Measurements from ENCODE around the gene IL2RG. TPM values are rescaled to one million over a fixed set of nuclear protein-coding genes. Genes with fewer than 3 reads are reported as not detected.

Gene IL2RG
- total RNA-seq, 2 experiments from 2014 or later = 302 to 310 TPM

DNA sequence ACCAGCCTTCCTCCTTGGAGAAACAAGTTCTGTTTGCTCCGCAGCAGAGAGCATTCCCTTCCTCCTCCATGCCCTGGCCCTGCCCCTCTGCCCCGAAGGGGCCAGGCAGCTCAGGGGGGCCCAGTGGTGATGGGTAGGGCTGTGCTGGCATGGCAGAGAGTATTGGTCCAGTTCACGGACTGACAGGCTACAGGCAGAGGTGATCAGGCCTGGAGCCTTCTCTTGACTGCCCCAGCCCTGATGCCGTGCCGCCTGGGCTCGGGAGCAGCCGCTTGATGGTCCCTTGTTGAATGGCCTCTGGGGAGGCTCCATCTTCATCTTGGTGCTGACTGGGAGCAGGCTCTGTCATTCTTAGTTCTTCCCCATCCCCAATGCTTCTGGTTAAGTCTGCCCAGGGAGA is 42.8 kb upstream of the IL2RG start:
- CTCF ChIA-PET = no interaction called here
- intact Hi-C loops (cut with micrococcal nuclease) = no loop called here
- no peak for ATAC-seq

DNA sequence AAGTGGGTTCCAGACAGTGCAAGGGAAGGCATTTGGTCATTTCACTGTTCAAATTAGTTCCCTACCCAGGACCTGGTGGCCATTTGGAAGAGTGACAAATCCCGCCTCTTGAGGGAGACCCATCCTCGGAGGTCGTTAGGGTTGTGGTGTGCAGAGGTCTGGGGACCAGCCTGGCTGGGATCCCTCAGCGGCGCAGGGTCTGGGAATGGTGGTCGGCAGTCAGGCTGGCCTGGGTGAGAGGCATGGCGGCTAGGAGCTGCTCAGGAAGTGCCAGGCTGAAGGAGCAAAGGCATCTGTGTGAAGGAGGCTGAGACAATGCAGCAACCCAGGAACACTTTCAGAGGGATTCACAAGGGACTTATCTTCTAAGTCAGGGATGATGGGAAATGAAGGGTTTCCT is 40.0 kb upstream of the IL2RG start:
- TF ChIP-seq, protein P1, sequence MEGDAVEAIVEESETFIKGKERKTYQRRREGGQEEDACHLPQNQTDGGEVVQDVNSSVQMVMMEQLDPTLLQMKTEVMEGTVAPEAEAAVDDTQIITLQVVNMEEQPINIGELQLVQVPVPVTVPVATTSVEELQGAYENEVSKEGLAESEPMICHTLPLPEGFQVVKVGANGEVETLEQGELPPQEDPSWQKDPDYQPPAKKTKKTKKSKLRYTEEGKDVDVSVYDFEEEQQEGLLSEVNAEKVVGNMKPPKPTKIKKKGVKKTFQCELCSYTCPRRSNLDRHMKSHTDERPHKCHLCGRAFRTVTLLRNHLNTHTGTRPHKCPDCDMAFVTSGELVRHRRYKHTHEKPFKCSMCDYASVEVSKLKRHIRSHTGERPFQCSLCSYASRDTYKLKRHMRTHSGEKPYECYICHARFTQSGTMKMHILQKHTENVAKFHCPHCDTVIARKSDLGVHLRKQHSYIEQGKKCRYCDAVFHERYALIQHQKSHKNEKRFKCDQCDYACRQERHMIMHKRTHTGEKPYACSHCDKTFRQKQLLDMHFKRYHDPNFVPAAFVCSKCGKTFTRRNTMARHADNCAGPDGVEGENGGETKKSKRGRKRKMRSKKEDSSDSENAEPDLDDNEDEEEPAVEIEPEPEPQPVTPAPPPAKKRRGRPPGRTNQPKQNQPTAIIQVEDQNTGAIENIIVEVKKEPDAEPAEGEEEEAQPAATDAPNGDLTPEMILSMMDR (IDR thresholded peaks at IDR 0.05) = no peak
- no peaks in the 10 kb centered on the region for H3K27me3 Mint-ChIP-seq
- intact Hi-C loops (cut with micrococcal nuclease) = no loop called here
- no peak overlapping the region for H3K4me3 Mint-ChIP-seq
- no peak overlapping the region for H3K27ac Mint-ChIP-seq
- no peaks in the 10 kb centered on the region for H3K9me3 Mint-ChIP-seq
- no peaks in the 10 kb centered on the region for H3K36me3 Mint-ChIP-seq (ENCODE audit: low read depth)
- H3K4me1 Mint-ChIP-seq (ENCODE audit: low read depth) = peaks cover 2% of the 10 kb centered on the region
- ATAC-seq (no peak), DNase-seq (no peak)
- POLR2A ChIA-PET = no interaction called here
- CTCF ChIA-PET = no interaction called here

More for the DNA sequence above, 42.8 kb upstream of the IL2RG start:
- H3K27me3 Mint-ChIP-seq = no peaks in the 10 kb centered on the region
- H3K9me3 Mint-ChIP-seq = no peaks in the 10 kb centered on the region
- DNase-seq = no peak
- no peaks in the 10 kb centered on the region for H3K36me3 Mint-ChIP-seq (ENCODE audit: low read depth)
- POLR2A ChIA-PET = no interaction called here
- H3K4me1 Mint-ChIP-seq (ENCODE audit: low read depth) = peaks cover under 1% of the 10 kb centered on the region
- no peak overlapping the region for H3K27ac Mint-ChIP-seq
- TF ChIP-seq, protein P1 (IDR thresholded peaks at IDR 0.05) = no peak
- H3K4me3 Mint-ChIP-seq = no peak overlapping the region

DNA sequence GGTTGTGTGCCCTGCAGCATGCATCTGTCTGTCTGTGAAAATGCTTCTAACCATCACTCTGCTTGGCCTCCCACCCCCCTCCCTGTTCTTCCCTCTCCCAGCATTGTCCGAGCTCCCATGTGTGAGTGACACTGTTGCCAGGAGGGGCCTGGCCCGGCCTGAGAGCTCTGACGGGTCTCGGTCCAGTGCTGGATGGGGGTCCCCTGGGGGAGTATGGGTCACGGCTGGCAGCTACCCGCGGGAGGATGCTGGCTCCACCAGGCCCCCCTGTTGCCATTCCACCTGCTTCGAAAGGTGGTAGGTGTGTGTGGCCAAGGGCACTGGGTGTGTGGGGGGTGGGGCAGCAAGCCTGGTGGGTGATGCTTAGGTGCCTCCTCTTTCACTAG is 36.9 kb upstream of the IL2RG start:
- Mint-ChIP-seq H3K36me3 (ENCODE audit: low read depth) (no peaks in the 10 kb centered on the region), H3K9me3 (no peaks in the 10 kb centered on the region), H3K4me3 (no peak overlapping the region), H3K4me1 (ENCODE audit: low read depth) (peaks cover 7% of the 10 kb centered on the region), H3K27ac (no peak overlapping the region), H3K27me3 (no peaks in the 10 kb centered on the region)
- POLR2A ChIA-PET = interaction anchor here (1.2 kb wide), 1 partner anchor 48 kb away, joined by 3 read pairs; no protein-coding TSS in a partner anchor
- TF ChIP-seq, protein P1 (IDR thresholded peaks at IDR 0.05) = no peak
- intact Hi-C loops (cut with micrococcal nuclease) = no loop called here
- CTCF ChIA-PET = interaction anchor here (1.4 kb wide), 1 partner anchor 19 kb away, joined by 3 read pairs; no protein-coding TSS in a partner anchor
- ATAC-seq = no peak
- DNase-seq = no peak

DNA sequence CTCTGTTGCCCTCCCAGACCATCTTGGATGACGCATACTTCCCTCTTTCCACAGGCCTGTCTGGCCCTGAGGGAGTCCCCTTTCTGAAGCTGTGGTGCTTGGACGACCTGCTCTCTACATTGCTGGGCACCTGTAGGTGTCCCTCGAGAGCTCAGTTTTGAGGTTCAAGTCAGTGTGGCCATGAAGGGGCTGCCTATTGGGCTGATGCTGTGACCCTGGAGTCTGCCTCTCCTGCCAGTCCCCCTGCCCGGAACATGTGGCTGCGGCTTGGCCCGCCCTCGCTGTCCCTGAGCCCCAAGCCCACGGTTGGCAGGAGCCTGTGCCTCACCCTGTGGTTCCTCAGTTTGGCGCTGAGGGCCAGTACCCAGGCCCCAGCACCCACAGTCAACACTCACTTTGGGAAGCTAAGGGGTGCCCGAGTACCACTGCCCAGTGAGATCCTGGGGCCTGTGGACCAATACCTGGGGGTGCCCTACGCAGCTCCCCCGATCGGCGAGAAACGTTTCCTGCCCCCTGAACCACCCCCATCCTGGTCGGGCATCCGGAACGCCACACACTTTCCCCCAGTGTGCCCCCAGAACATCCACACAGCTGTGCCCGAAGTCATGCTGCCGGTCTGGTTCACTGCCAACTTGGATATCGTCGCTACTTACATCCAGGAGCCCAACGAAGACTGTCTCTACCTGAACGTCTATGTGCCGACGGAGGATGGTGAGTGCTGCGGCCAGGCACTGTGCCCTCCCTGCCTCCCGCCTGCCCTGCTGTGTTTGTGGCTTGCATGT is 36.3 kb upstream of the IL2RG start:
- H3K36me3 Mint-ChIP-seq (ENCODE audit: low read depth) = no peaks in the 10 kb centered on the region
- no peak for DNase-seq
- ChIA-PET POLR2A (no interaction called here), CTCF (no interaction called here)
- H3K4me1 Mint-ChIP-seq (ENCODE audit: low read depth) = peaks cover 7% of the 10 kb centered on the region
- H3K9me3 Mint-ChIP-seq = no peaks in the 10 kb centered on the region
- intact Hi-C loops (cut with micrococcal nuclease) = no loop called here
- TF ChIP-seq, protein P1 (IDR thresholded peaks at IDR 0.05) = no peak
- H3K27me3 Mint-ChIP-seq = no peaks in the 10 kb centered on the region
- H3K27ac Mint-ChIP-seq = no peak overlapping the region
- H3K4me3 Mint-ChIP-seq = no peak overlapping the region
- ATAC-seq = no peak

DNA sequence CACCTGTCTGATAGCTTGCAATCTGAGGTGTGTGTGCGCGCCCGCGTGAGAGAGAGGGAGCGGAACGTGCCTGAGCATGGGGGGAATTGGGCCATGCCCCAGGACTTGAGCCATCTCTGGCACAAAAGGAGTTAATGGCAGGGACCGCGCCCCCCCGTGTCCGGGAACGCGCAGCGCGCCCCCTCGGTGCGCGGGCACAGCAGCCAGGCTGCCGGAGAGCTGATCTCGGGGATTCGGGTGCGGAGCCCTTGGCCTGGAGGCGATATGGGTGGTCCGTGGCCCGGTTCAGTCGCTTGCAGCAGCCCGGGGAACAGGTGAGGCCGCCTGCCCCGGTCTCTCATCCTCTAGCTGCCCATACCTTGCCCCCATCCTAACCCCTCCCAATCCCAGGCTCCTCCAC is 33.3 kb upstream of the IL2RG start, which contains the start of gene NLGN3:
Gene NLGN3, plus strand, starts transcription at position 191 of the 400 bp plus-strand sequence. CDS start 2,909 bp downstream, outside the sequence.
- TF ChIP-seq, protein P1 (IDR thresholded peaks at IDR 0.05) = no peak
- ATAC-seq (no peak), DNase-seq (no peak)
- ChIA-PET POLR2A (no interaction called here), CTCF (no interaction called here)
- Mint-ChIP-seq H3K9me3 (no peaks in the 10 kb centered on the region), H3K27ac (no peak within 1 kb of the TSS), H3K4me1 (ENCODE audit: low read depth) (peaks cover 11% of the 10 kb centered on the region), H3K4me3 (no peak within 1 kb of the TSS), H3K27me3 (no peaks in the 10 kb centered on the region), H3K36me3 (ENCODE audit: low read depth) (peaks cover 2% of the 10 kb centered on the region)
- intact Hi-C loops (cut with micrococcal nuclease) = no loop called here

All from activated CD8-positive, alpha-beta T cell treated with anti-CD3 and anti-CD28 coated beads for 36 hours (primary cell).